ENCODE measurements around the gene KLK10.

DNA sequence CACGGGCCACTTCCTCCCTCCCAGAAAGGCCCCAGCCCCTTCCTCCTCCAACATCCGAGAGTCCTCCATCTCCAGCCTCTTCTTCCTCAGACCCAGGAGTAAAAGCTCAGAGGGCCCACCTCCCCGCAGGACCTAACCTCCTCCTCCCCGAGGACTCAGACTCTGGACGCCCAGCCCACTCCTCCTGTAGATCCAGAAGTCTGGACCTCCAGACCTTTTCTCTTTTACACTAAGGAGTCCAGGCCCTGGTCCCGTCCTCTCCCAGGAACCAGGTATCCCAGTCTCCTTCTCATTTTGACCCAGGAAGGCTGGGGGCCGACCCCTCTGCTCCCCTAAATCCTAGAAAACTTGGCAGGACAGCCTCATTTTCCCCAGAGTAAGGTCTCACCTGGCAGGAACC, 16.2 kb downstream of the KLK10 start:
- TF ChIP-seq JUN (IDR thresholded peaks at IDR 0.05; ENCODE audit: borderline replicate concordance, insufficient read depth, insufficient read length, low read depth) (no peak), CTCF (IDR thresholded peaks at IDR 0.05; ENCODE audit: extremely low read depth in 1 of 2, insufficient read depth in 1 of 2, low read depth in 1 of 2, low read length in 2 of 2) (no peak), POLR2A (IDR thresholded peaks at IDR 0.05; ENCODE audit: low read depth, low read length) (no peak), EZH2 (IDR thresholded peaks at IDR 0.05; ENCODE audit: borderline replicate concordance, low read depth, low read length, severe bottlenecking) (no peak), MYC (IDR thresholded peaks at IDR 0.05; ENCODE audit: low read depth, low read length) (no peak), GATA2 (IDR thresholded peaks at IDR 0.05; ENCODE audit: insufficient read depth, insufficient read length, low read depth, low read length) (no peak)
- TF ChIP-seq, protein P1, sequence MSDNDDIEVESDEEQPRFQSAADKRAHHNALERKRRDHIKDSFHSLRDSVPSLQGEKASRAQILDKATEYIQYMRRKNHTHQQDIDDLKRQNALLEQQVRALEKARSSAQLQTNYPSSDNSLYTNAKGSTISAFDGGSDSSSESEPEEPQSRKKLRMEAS (IDR thresholded peaks at IDR 0.05; ENCODE audit: insufficient read depth, insufficient read length), result no peak

Data from endothelial cell of umbilical vein (primary cell).